Stromal cell of bone marrow (primary cell): Measurements from ENCODE around the gene JSRP1.
"Not testable (repeated sequence)": the region's sequence is repeated elsewhere in the genome, so short reads cannot be mapped to it uniquely, and the experiment has no call there.

ENCODE experiments used
- DNase-seq: peaks from one replicate; pipeline ENCODE4 v3.0.0-alpha.2; 2012; ENCODE audit warnings: low read depth

JSRP1 gene

DNA sequence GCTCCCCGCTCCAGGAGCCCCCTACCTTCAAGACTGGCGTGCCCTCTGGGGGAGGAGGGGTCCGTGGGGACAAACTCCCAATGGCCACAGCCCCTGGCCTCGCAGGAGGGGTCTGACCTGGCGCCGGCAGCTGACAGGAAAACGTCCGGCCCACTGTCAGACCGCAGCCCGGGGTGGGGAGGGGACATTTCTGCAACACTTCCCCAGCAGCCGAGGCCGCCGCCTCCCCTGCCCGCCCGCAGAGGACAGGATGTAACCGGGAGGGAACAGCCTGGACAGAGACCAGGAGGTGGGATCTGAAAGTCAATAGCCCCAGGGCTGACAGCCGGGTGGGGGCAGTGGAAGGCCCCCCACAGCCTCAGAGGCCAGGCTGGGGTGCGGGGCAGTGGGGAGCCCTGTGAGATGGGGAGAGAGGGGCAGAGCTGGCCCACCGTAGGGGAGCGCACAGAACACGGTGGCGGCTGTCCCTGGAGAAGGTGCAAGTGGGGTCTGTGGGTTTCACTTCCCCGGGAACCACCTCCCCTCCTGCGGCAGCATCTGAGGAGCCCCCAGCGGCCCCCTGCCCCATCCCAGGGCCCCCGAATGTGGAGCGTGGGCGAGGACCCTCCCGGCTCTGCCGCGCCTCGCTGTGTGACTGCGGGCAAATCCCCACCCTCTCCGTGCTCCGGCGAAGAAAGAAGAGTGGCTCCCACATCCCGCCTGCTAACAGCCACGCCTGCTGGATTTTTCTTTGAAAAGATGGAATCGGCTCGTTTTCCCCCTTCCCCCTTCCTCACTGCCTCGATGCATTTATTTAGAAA, 26.0 kb upstream of the JSRP1 start, which contains the start of gene PEAK3:
PEAK3 (minus strand) TSS at position 114 of the 800 bp plus-strand sequence. CDS start 1,244 bp downstream, outside the sequence.
- DNase-seq: no peak

DNA sequence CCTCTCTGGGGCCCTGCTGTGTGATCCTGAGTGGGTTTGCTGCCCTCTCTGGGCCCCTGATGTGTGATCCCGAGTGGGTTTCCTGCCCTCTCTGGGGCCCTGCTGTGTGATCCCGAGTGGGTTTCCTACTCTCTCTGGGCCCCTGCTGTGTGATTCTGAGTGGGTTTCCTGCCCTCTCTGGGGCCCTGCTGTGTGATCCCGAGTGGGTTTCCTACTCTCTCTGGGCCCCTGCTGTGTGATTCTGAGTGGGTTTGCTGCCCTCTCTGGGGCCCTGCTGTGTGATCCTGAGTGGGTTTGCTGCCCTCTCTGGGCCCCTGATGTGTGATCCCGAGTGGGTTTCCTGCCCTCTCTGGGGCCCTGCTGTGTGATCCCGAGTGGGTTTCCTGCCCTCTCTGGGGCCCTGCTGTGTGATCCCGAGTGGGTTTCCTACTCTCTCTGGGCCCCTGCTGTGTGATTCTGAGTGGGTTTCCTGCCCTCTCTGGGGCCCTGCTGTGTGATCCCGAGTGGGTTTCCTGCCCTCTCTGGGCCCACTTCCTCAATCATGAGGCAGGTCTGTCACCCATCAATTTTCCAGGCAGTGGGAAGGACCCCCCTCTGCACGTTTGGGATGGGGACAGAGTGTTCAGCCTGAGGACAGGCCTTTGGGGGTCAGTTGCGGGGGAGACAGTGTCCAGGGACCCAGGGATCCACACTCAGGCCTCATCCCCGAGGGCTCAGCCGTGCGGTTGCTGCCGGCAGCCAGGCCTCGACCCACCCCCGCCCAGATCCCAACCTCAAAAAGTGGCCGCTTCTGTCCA, 25.2 kb upstream of the JSRP1 start:
- DNase-seq: not testable (repeated sequence)

DNA sequence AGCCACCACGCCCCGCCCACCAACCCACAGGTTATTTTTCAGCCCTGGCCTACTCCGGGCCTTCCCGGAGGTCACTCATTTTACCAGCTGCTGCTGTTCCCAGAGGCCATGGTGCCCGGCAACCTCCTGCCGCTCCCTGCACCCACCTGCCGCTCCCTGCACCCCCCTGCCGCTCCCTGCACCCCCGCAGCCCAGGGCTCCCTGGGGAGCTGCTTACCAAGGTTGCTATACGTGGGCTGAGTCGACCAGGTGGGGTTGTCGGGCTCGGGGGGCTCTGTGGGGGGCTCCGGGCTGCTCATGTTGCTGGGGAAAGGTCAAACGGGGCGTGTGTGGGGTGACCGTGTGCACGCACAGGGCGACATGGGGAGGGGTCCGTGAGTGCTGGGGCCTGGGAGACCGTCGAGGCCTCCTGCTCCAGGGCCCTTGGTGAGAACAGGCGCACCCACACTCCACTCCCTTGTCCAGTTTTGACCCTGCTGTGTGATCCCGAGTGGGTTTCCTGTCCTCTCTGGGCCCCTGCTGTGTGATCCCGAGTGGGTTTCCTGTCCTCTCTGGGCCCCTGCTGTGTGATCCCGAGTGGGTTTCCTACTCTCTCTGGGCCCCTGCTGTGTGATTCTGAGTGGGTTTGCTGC, 24.5 kb upstream of the JSRP1 start:
- DNase-seq: no peak

DNA sequence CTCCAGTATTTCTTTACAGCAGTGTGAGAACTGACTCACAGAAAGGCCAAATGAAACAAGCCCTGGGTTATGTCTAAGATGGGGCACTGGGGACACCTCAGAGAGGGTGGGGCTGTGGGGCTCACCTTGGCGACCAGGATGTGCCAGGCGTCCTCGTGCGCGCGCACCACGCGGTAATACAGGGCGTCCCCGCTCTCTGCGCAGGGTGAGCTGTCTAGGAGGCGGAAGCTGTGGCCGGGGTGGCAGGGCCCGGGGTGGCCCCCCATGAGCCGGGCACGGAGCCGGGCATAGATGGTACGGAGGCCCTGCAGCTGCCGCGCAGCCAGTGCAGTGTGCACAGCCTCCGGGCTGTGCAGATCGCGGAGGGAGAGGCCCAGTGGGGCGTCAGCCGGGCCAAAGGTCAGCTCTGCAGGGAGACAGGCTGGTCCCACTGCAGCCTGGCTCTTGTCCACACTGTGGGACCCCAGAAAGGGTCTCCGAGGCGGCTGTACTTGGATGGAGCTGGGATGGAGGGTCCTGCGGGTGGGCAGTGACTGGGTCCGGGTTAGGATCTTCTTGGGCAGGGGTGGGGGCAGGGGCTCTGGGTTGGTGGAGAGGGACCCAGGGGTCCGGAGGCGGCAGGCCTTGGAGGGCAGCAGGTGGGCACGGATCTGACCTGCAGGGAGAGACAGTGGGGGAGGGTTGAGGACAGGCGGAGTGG, 22.4 kb upstream of the JSRP1 start:
- DNase-seq: no peak

DNA sequence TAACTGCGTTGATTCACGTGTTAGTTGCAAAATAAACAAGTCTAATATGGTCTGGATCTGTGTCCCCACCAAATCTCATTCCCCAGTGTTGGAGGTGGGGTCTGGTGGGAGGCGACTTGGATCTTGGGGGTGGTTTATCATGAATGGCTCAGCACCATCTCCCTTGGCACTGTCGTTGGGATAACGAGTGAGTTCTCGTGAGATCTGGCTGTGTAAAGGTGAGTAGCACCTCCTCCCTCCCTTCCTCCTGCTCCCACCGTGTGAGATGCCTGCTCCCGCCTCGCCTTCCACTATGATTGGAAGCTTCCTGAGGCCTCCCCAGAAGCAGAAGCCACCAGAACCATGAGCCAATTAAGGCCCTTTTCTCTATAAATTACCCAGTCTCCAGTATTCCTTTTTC, 20.9 kb upstream of the JSRP1 start:
- no peak for DNase-seq

DNA sequence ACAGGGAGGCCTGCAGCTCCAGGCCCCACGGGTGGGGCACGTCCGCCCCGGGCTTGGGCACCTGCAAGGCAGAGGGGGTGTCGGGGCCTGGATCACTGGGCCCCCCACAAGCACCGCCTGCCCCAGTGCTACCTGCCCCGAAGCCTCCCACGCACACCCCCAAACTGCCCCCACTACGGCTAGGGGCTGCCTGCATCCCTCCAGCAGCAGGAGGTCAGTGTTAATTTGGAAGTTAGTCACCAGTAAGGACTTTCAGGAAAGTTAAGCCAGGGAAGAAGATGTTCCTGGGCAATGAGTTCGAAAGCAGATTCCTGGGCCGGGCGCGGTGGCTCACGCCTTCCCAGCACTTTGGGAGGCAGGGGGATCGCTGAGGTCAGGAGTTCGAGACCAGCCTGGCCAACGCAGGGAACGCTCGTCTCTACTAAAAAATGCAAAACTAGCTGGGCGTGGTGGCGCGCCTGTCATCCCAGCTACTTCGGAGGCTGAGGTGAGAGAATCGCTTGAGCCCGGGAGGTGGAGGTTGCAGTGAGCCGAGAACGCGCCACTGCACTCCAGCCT, 20.3 kb upstream of the JSRP1 start:
- DNase-seq: no peak

DNA sequence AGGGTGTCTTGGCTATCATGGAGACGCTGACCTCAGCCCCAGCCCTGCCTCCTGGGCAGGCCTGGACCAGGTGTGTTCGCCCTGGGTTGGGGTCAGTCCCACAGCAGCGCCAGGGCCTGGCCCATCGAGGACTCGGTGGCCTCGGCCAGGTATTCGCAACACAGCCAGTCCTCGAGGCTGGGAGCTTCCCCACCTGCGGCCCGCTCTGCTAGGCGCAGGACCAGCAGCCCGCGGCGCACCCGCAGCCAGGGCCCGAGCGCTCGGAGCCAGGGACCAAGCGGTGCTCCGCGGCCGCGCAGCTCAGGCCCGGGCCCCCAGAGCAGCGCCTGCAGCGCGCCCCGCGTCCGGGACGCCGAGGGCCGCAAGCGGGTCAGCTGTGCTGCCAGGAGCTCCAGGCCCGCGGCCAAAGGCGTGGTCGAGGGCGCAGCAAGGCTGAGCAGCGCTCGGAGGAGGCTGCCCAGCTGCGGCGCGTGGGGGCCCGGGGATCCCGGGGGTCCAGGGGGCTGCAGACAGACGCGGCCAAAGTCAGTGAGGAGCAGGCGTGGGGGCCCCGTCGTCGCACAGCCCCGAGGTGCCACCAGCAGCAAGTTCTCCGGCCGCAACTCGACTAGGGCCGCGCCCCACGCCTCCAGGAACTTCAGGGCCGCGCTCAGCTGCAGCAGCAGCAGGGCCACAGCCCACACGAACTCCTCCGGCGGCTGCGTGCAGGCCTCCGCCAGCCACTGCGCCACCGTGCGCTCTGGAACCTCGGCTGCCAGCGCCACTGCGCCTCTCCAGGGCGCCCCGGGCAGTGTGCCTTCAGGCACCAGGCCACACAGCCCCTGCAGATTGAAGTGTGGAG, 19.6 kb upstream of the JSRP1 start:
- no peak for DNase-seq

DNA sequence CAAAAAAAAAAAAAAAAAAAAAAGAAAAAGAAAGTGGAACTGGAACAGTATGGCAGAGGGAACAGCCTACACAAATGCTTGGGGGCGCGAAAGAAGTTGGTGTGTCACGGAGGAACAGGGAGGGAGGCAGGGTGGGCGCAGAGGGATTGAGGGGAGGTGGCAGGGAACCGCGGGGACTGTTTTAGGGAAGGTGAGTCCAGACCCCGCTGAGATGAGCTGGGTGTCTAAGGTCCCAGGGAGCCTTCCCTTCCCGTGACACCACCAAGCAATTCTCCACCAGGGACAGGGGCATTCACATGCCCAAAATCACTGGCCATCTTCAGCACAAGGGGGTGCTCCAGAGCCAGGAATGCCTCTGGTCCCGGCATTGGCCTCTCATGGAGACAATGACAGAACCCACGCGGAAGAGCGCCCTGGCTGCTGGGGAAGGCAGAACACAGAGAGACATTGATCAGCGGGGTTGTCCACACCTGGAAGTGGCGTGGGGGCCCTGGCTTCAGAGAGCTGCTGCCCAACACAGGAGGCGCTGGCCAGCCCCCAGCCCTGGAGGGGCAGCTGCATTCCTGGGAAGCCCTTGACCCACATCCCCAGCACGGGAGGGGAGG, 18.8 kb upstream of the JSRP1 start:
- peak; percentile 42 for DNase-seq

DNA sequence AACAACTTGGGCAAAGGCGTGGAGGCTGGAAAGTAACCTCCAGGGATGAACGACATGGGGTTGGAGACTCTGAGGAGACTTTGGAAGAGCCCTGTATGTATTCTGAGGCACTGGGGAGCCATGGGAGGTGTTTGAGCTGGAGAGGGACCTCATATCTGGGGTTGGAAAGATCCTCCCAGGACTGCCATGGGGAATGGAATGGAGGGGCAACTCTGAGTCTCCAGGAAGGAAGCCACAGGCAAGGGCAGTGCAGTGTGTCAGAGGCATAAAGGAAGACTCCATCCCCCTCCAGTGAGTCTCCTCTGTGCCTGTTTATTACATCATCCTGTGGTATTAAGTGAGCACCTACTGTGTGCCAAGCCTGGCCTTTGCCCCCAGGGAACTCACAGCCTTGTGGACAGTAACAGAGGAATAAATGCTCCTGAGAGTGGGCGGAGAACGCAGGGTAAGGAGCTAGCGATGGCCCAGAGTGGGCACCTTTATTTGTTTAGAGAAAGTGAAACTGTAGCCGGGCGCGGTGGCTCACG, 18.0 kb upstream of the JSRP1 start:
- DNase-seq: no peak

DNA sequence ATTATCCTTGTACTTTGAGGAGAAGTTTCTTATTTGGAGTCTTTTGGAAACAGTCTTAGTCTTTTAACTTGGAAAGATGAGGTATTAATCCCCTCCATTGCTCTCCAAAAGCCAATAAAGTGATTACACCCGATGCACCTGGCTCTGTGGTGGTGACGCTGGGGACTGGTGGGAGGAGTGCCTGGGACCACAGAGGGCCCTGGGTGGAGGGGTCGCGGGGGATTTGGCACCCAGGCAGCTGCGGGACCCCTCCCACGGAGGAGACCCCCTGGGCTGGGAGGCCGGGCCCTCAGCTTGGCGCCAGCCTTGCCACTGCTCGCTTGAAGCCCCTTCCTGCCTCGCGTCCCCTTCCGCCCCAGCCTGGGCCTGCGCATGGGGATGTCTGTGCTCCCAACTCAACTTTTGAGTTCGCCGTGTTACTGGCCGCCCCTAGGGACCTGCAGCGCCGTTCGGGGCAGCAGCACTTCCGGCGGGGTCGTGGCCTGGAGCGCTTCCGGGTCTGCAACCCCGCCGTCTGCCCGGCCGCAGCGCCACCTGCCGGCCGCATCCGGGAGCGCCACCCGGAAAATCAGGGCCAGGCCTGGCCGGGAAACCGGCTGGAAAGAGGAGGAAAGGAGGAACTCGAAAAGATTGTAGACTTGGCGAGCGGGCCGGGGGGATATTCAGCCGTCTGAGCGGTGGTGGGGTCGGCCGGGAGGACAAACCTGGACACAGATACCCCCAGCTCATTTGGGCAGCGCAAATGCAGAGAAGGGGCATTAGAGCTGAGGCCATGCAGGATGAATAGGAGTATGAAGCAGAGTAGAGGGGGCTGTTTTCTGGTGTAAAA, 17.4 kb upstream of the JSRP1 start:
- peak; percentile 28 for DNase-seq

DNA sequence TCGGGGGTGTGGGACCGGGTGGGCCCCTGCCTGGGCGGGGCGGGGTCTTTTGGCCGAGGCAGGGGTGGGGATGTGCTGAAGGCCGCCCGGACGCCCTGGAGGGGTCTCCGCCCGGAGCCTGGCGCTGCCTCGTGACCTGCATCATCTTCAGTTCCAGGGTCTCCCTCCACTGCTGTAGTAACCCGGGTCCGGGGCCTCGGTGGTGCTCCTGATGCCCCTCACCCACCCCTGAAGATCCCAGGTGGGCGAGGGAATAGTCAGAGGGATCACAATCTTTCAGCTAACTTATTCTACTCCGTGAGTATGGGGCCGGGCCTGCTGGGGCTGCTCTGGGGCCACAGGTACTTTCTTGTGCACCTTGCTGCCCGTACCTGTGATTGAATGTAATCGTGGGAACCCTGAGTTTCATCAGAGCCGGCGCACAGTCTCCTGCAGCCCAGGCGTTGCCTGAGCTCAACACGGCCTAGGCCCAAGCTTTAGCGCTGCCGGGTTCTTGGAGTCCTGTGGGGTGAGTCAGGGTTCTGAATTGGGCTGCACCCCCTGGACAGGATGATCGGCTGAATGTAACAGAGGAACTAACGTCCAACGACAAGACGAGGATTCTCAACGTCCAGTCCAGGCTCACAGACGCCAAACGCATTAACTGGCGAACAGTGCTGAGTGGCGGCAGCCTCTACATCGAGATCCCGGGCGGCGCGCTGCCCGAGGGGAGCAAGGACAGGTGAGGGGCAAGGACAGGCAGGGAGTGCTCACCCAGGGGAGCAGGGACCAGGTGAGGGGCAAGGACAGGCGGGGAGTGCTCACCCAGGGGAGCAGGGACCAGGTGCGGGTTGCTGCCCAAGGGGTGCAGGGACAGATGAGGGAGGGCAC, 15.3 kb upstream of the JSRP1 start:
- DNase-seq: peak; percentile 75

DNA sequence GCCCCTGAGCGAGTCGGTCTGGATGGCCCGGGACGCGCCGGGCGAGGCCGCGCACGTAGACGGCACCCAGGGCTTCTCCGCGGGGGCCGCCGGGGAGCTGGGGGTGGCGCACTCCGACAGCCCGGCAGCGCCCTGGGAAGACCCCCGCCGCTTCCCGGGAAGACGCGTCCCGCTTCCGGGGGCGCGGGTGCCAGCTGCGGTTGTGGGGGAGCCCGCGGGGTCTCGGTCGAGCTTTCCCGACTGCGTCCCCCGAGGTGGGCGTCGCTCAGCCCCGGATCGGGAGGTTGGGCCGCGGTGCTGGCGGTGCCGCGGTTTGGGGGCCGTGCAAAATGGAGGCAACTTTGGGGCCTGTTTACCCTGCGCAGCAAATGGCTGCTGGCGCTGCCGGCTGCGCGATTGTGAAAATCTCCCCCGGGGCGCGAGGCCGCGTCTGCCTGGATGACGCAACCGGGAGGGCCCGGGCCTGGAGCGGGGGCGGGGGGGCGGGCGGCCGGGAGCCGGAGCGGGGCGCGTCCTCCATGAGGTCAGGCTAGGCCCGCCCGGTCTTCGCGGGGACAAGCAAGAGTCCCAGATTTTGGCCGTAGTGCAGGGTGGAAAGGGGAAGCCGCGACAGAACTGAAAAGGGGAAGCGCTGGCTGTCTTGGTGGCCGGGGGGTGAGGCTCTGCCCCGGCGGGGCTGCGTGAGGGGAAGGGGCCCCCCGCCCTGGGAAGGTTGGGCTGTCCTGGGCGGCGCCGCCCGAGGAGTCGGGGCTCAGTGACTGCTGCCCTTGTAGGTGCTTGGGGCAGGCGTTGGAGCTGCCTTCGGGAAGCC, 14.4 kb upstream of the JSRP1 start:
- DNase-seq: peak; percentile 78

DNA sequence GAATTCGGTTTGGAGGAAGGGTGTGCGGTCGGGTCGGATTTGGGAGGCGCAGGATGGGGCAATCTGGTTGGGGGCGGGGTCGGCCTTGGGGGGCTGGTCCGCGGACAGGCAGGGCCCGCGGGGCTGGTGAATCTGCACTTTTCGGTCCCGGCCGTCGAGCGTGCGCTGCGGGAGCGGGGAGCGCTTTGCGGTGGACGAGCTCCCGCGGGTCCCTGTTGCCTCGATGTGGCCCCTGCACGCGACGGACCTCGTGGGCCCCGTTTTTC, 13.9 kb upstream of the JSRP1 start:
- DNase-seq: no peak

DNA sequence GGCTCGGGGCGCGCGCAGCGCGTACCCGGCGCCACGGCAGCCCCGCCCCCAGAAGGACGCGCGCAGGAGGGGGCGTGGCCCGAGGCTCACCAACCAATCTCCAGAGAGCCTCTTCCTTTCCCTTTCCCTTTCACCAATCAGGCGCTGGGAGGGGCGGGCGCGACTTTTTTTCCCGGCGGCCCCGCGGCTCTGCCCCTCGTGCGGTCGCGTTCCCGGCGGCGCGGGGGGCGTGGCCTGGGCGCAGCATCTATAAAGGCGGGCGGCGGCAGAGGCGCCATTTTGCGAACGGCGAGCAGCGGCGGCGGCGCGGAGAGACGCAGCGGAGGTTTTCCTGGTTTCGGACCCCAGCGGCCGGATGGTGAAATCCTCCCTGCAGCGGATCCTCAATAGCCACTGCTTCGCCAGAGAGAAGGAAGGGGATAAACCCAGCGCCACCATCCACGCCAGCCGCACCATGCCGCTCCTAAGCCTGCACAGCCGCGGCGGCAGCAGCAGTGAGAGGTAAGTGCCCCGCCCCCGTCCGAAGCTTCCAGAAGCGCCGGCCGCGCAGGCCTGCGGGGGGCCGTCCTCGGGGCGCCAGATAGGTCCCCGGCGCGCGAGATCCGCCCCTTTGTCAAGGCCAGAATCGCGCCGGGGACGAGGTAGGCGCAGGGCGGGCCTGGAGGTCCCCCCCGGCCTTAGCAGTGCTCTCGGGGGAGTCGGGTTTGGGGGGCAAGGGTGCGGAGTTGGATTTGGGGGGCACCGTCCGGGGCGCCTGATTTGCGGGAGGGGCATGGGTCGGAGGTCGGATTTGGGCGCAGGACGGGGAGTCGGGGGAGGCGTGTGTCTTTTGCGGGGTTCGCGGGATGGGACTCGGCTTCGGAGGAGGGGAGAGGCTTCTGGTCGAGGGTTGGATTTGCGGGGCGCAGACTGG, 13.3 kb upstream of the JSRP1 start:
- peak; percentile 94 for DNase-seq

DNA sequence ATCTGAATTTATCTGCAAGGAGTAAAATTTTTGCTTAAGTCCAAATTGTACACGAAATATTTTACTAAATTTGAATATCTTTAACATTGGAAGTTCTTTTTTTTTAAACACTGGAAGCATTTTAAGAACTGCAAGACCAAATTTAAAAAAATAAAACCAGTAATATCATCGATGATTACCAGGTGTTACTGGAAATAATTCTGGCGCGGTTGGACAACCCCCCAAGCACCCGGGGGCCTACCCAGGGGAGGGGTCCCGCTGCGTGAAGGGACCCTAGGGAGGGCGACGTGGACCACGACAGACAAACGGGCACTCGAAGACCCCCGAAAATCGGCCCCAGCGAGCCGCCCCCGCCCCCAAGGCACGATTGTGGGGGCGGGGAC, 12.6 kb upstream of the JSRP1 start:
- no peak for DNase-seq

DNA sequence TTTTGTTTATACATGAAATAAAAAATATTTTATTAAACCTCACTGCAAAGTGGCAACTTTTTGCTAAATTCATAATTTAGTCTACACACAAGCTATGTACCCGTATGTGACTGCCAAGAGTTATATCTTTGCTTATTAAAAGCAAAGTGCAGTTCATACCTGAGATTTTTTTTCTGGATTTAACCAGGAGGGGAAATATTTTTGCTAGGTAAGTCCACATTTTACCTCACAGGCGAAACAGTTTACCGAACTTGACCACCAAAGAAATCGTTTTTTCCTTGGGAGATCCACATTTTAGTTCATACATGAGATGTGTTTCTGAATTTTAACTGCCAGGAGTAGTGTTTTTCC, 12.2 kb upstream of the JSRP1 start:
- DNase-seq: no peak
